GM12878 (cell line): ENCODE data around the gene SYDE2. TPM values are rescaled to one million over a fixed set of nuclear protein-coding genes. Genes with fewer than 3 reads are reported as not detected.

ENCODE experiments used
- ATAC-seq: fragments of 200-7000 bp; cut with Tn5 transposase; 3 replicates; pipeline ENCODE4 v1.9.1; 2020; ENCODE audit warnings: mild to moderate bottlenecking, moderate library complexity
- BruUV-seq: library from RNA; stranded (reverse); fragments of 400-500 nt; replicated peaks from 2 replicates; lab custom pipeline; 2021; lab: Mats Ljungman, UMichigan
- CTCF ChIA-PET: fragments of 300-600 bp; sonication (Branson Sonifier 250); formaldehyde crosslinking; extraction: SDS; loops from one replicate; lab custom pipeline; 2021; ENCODE audit warnings: inconsistent platforms; lab: Yijun Ruan, JAX
- POLR2A ChIA-PET: fragments of 350-600 bp; formaldehyde crosslinking; extraction: SDS; loops from one replicate; lab custom pipeline; 2021; ENCODE audit warnings: inconsistent platforms; lab: Charles Lee
- RAD21 ChIA-PET: fragments of 300-600 bp; sonication (Branson Sonifier 250); formaldehyde crosslinking; loops from one replicate; lab custom pipeline; 2023; ENCODE audit warnings: antibody characterized with exemption; ENCODE audit not compliant: unreplicated experiment; lab: Charles Lee
- SMC1A ChIA-PET: fragments of 300-600 bp; sonication (Branson Sonifier 250); formaldehyde crosslinking; loops from one replicate; lab custom pipeline; 2023; ENCODE audit not compliant: unreplicated experiment, uncharacterized antibody; lab: Charles Lee
- DNase-seq: peaks from one replicate; pipeline ENCODE4 v3.0.0-alpha.2; 2011; ENCODE audit warnings: low read depth, low spot score
- FAIRE-seq: peaks from 3 replicates; lab custom pipeline; 2011; peaks lifted over from hg19 to GRCh38; lab: Jason Lieb, UNC
- H2AFZ ChIP-seq: 2 replicates; pipeline ENCODE4 v1.6.0; 2011; ENCODE audit warnings: low read depth, low read length, control low read depth; ENCODE audit not compliant: control insufficient read depth
- H3K27ac ChIP-seq: 2 replicates; pipeline ENCODE4 v1.5.1; 2011; ENCODE audit warnings: control low read depth; ENCODE audit not compliant: control insufficient read depth, insufficient read depth
- H3K27me3 ChIP-seq, 2 experiments: replicated peaks in 1 of 2; 2 replicates each; pipeline versions ENCODE4 v1.6.0 to v1.6.1; 2011; ENCODE audit warnings: low read length in 1 of 2; ENCODE audit not compliant: control insufficient read depth in 2 of 2, insufficient read depth in 2 of 2
- H3K36me3 ChIP-seq, 2 experiments: 2 replicates each; pipeline ENCODE4 v1.5.1; 2011; ENCODE audit warnings: low read length in 1 of 2; ENCODE audit not compliant: control insufficient read depth in 2 of 2, insufficient read depth in 2 of 2
- H3K4me1 ChIP-seq: 2 replicates; pipeline ENCODE4 v1.6.1; 2011; ENCODE audit warnings: mild to moderate bottlenecking, low read length, moderate library complexity, mixed read lengths; ENCODE audit not compliant: control insufficient read depth, insufficient read depth
- H3K4me2 ChIP-seq: 2 replicates; pipeline ENCODE4 v1.6.0; 2011; ENCODE audit warnings: control low read depth; ENCODE audit not compliant: control insufficient read depth, insufficient read depth
- H3K4me3 ChIP-seq: fragments of 200-600 bp; sonication (generic); 2 replicates; pipeline ENCODE4 v1.5.1; 2016
- H3K79me2 ChIP-seq: 2 replicates; pipeline ENCODE4 v1.6.0; 2011; ENCODE audit warnings: low read length; ENCODE audit not compliant: control insufficient read depth, insufficient read depth
- H3K9ac ChIP-seq: 2 replicates; pipeline ENCODE4 v1.8.0; 2011; ENCODE audit warnings: low read length, control low read depth, mixed read lengths; ENCODE audit not compliant: control insufficient read depth, insufficient read depth
- H3K9me3 ChIP-seq: replicated peaks from 3 replicates; pipeline ENCODE4 v1.5.1; 2011; ENCODE audit warnings: mild to moderate bottlenecking, low read length; ENCODE audit not compliant: control insufficient read depth, insufficient read depth
- H4K20me1 ChIP-seq: 2 replicates; pipeline ENCODE4 v1.6.0; 2011; ENCODE audit not compliant: control insufficient read depth, insufficient read depth
- ASH2L ChIP-seq: fragments of 300-600, 200-600 bp; sonication (generic); IDR thresholded peaks from 2 replicates; pipeline ENCODE4 v1.6.1; 2017; ENCODE audit warnings: low read depth, mild to moderate bottlenecking, borderline replicate concordance
- BCLAF1 ChIP-seq: fragments of 450-650 bp; IDR thresholded peaks from 2 replicates; pipeline ENCODE4 v1.6.1; 2017; ENCODE audit warnings: antibody characterized with exemption, mild to moderate bottlenecking, moderate library complexity
- MEF2A ChIP-seq: IDR thresholded peaks from 2 replicates; pipeline ENCODE4 v1.6.1; 2011; ENCODE audit warnings: low read depth, mild to moderate bottlenecking, low read length, moderate library complexity; ENCODE audit not compliant: insufficient read depth
- NFYA ChIP-seq: IDR thresholded peaks from 2 replicates; pipeline ENCODE4 v1.6.1; 2011; ENCODE audit warnings: low read depth, mild to moderate bottlenecking, low read length, improper control_type of control experiment, borderline replicate concordance
- PRDM15 ChIP-seq: fragments of 450-650 bp; formaldehyde crosslinking; IDR thresholded peaks from 2 replicates; pipeline ENCODE4 v1.4.0; 2020; ENCODE audit warnings: mild to moderate bottlenecking, moderate library complexity
- RAD51 ChIP-seq: fragments of 450-650 bp; IDR thresholded peaks from 2 replicates; pipeline ENCODE4 v1.6.1; 2016; ENCODE audit warnings: moderate library complexity, mild to moderate bottlenecking, inconsistent platforms
- RBBP5 ChIP-seq: fragments of 200-600 bp; sonication (generic); conservative IDR thresholded peaks from 2 replicates; pipeline ENCODE4 v1.6.1; 2016
- SIN3A ChIP-seq: IDR thresholded peaks from 2 replicates; pipeline ENCODE4 v1.6.1; 2012; ENCODE audit warnings: low read depth, low read length, improper control_type of control experiment
- SIX5 ChIP-seq: IDR thresholded peaks from 2 replicates; pipeline ENCODE4 v1.6.1; 2011; ENCODE audit warnings: mild to moderate bottlenecking, low read depth, low read length, moderate library complexity; ENCODE audit not compliant: severe bottlenecking
- WGBS: methylation state at CpG from one replicate; pipeline ENCODE4 v1.1.6; 2016; ENCODE audit warnings: low lambda C conversion rate; ENCODE audit not compliant: insufficient replicate concordance, insufficient coverage; ENCODE audit errors: missing lambda C conversion rate; 5-methylcytosine and 5-hydroxymethylcytosine counted together
- in situ Hi-C: fragments of 300-500 bp; cut with MboI; formaldehyde crosslinking; loops from 9 replicates; pipeline ENCODE4 v1.14.3; 2018; ENCODE audit warnings: mixed read lengths
- intact Hi-C: fragments of 100-400 bp; cut with micrococcal nuclease; formaldehyde crosslinking; loops from one replicate; pipeline ENCODE4 v1.14.2; 2022; ENCODE audit not compliant: unreplicated experiment
- polyA plus RNA-seq, 11 experiments: library from polyadenylated mRNA; depleted of rRNA in 4 of 11; unstranded in 6 of 11; stranded (reverse) in 5 of 11; fragments of >200 nt; fragmentation: Nextera tagmentation in 4 of 11; fragmentation: Illumina TruSeq in 1 of 11; extraction: Ambion mirVana in 4 of 11; extraction: Trizol in 1 of 11; gene quantifications; 1 replicate in 1 of 11; 2 replicates in 10 of 11; pipeline versions ENCODE4 v1.2.1 to v1.2.3, GENCODE V29; 2011 to 2016; ENCODE audit warnings: inconsistent platforms in 2 of 11, missing spikeins in 2 of 11, low read depth in 1 of 11
- total RNA-seq, 4 experiments: library from RNA; depleted of rRNA in 3 of 4; stranded (reverse); fragments of >200 nt in 3 of 4; fragmentation: Illumina TruSeq in 1 of 4; extraction: Trizol in 1 of 4; gene quantifications; 2 replicates each; pipeline versions ENCODE4 v1.2.1 to v1.2.3, GENCODE V29; 2013 to 2021
- TF ChIP-seq, protein P1 (sequence below): IDR thresholded peaks from 2 replicates; pipeline ENCODE4 v1.6.1; 2011; ENCODE audit warnings: borderline replicate concordance, low read depth, mild to moderate bottlenecking, moderate library complexity, low read length; ENCODE audit not compliant: insufficient read depth, poor library complexity, severe bottlenecking
- TF ChIP-seq, protein P2 (sequence below): fragments of 450-650 bp; IDR thresholded peaks from 2 replicates; pipeline ENCODE4 v1.6.1; 2018; ENCODE audit warnings: mild to moderate bottlenecking, low read depth, moderate library complexity; ENCODE audit not compliant: partially characterized antibody

The SYDE2 gene
- total and polyA plus RNA-seq, 10 of the 15 experiments (the other 5 are each of a cell fraction or from before 2014, with no cell fraction given): 0.37 to 4.1 (median 1.8) TPM; not detected in 1

GRCh38 chr1:85125891-85126290 lies 74.9 kb downstream of the SYDE2 start:
- POLR2A ChIA-PET: no interaction called here
- no peaks in the 10 kb centered on the region for H3K9me3 ChIP-seq
- intact Hi-C loops (no loop called here), in situ Hi-C loops (no loop called here)
- FAIRE-seq (no peak), ATAC-seq (no peak), DNase-seq (no peak)
- no peaks in the 10 kb centered on the region for H4K20me1 ChIP-seq
- CTCF ChIA-PET: no interaction called here
- H3K36me3 ChIP-seq: no peaks in the 10 kb centered on the region
- RAD21 ChIA-PET: no interaction called here
- H3K9ac ChIP-seq: no peak overlapping the region
- SMC1A ChIA-PET: no interaction called here
- no TSS peak for BruUV-seq
- TF ChIP-seq ASH2L (no peak), SIN3A (no peak), SIX5 (no peak), RAD51 (no peak), BCLAF1 (no peak), NFYA (no peak), MEF2A (no peak), PRDM15 (no peak), RBBP5 (no peak)
- TF ChIP-seq, protein P1, sequence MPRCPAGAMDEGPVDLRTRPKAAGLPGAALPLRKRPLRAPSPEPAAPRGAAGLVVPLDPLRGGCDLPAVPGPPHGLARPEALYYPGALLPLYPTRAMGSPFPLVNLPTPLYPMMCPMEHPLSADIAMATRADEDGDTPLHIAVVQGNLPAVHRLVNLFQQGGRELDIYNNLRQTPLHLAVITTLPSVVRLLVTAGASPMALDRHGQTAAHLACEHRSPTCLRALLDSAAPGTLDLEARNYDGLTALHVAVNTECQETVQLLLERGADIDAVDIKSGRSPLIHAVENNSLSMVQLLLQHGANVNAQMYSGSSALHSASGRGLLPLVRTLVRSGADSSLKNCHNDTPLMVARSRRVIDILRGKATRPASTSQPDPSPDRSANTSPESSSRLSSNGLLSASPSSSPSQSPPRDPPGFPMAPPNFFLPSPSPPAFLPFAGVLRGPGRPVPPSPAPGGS: no peak
- TF ChIP-seq, protein P2, sequence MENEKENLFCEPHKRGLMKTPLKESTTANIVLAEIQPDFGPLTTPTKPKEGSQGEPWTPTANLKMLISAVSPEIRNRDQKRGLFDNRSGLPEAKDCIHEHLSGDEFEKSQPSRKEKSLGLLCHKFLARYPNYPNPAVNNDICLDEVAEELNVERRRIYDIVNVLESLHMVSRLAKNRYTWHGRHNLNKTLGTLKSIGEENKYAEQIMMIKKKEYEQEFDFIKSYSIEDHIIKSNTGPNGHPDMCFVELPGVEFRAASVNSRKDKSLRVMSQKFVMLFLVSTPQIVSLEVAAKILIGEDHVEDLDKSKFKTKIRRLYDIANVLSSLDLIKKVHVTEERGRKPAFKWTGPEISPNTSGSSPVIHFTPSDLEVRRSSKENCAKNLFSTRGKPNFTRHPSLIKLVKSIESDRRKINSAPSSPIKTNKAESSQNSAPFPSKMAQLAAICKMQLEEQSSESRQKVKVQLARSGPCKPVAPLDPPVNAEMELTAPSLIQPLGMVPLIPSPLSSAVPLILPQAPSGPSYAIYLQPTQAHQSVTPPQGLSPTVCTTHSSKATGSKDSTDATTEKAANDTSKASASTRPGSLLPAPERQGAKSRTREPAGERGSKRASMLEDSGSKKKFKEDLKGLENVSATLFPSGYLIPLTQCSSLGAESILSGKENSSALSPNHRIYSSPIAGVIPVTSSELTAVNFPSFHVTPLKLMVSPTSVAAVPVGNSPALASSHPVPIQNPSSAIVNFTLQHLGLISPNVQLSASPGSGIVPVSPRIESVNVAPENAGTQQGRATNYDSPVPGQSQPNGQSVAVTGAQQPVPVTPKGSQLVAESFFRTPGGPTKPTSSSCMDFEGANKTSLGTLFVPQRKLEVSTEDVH: no peak
- no peaks in the 10 kb centered on the region for H3K4me1 ChIP-seq
- H3K4me2 ChIP-seq: no peak overlapping the region
- no peaks in the 10 kb centered on the region for H3K27me3 ChIP-seq
- H3K79me2 ChIP-seq: no peaks in the 10 kb centered on the region
- H2AFZ ChIP-seq: no peak overlapping the region
- H3K27ac ChIP-seq: no peak overlapping the region
- no peak overlapping the region for H3K4me3 ChIP-seq
- 47% methylated on average over 1 of the region's 1 CpG for WGBS
